Activated naive CD4-positive, alpha-beta T cell treated with anti-CD3 and anti-CD28 coated beads, Interleukin-2, amount 50 U/mL, for 24 hours (primary cell): ENCODE results near the gene SLC44A4.
A peak's percentile ranks its signal among the peaks of the same experiment; 100 is the strongest.
"Not testable (repeated sequence)": the region's sequence is repeated elsewhere in the genome, so short reads cannot be mapped to it uniquely, and the experiment has no call there.

Source experiments
- H3K27ac Mint-ChIP-seq: one replicate; pipeline ENCODE4 v1.8.0; 2021; ENCODE audit warnings: mild to moderate bottlenecking, mixed read lengths
- H3K27me3 Mint-ChIP-seq: one replicate; pipeline ENCODE4 v1.8.0; 2021; ENCODE audit warnings: mixed read lengths
- H3K36me3 Mint-ChIP-seq: one replicate; pipeline ENCODE4 v1.8.0; 2021; ENCODE audit warnings: mixed read lengths
- H3K4me1 Mint-ChIP-seq: one replicate; pipeline ENCODE4 v1.8.0; 2021; ENCODE audit warnings: mixed read lengths
- H3K4me3 Mint-ChIP-seq: one replicate; pipeline ENCODE4 v1.8.0; 2021; ENCODE audit warnings: mild to moderate bottlenecking, mixed read lengths
- H3K9me3 Mint-ChIP-seq: one replicate; pipeline ENCODE4 v1.8.0; 2021; ENCODE audit warnings: mixed read lengths

The SLC44A4 gene

DNA sequence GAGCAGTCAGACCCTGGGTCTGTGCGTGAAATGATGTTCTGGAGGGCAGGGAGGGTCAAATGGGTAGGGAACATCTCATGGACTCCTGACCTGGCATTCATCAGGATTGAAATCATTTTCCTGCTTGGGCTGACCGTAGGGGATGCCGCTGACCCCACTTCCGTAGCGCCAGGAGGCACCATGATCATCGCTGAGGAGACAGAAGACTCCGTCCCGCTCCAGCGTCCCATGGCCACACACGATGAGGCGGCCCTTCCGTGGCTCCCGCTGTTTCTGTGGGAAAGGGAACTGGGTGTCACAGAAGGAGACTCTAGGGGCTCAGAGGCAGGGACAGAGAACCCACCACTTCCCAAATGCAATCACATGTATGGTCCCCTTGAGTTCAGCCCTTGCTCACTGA, 18.4 kb downstream of the SLC44A4 start:
- Mint-ChIP-seq H3K27me3 (no peaks in the 10 kb centered on the region), H3K9me3 (no peaks in the 10 kb centered on the region), H3K4me3 (peak overlapping the region; percentile 44), H3K4me1 (peaks cover 21% of the 10 kb centered on the region), H3K27ac (no peak overlapping the region), H3K36me3 (peaks cover 2% of the 10 kb centered on the region)

- Mint-ChIP-seq H3K27me3 (no peaks in the 10 kb centered on the region), H3K9me3 (no peaks in the 10 kb centered on the region), H3K36me3 (peaks cover 2% of the 10 kb centered on the region), H3K4me3 (peak overlapping the region; percentile 44), H3K4me1 (peaks cover 21% of the 10 kb centered on the region), H3K27ac (no peak overlapping the region)
These were observed 18.9 kb downstream of the SLC44A4 start for GRCh38 chr6:31859923-31860322.

- H3K4me3 Mint-ChIP-seq, result no peak overlapping the region
- no peaks in the 10 kb centered on the region for H3K9me3 Mint-ChIP-seq
- peaks cover 2% of the 10 kb centered on the region for H3K36me3 Mint-ChIP-seq
- no peaks in the 10 kb centered on the region for H3K27me3 Mint-ChIP-seq
- H3K4me1 Mint-ChIP-seq, result peaks cover 14% of the 10 kb centered on the region
- H3K27ac Mint-ChIP-seq, result no peak overlapping the region
These were observed 20.1 kb downstream of the SLC44A4 start for GRCh38 chr6:31858707-31859106.

DNA sequence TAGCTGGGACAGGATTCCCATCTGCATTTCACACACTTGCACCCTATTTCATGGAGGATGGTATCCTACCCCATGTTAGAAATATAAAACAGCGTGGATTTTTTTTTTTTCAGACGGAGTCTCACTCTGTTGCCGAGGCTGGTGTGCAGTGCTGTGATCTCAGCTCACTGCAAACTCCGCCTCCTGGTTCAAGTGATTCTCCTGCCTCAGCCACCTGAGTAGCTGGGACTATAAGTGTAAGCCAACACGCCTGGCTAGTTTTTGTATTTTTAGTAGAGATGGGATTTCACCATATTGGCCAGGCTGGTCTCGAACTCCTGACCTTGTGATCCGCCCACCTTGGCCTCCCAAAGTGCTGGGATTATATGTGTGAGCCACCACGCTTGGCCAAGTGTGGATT, 21.0 kb downstream of the SLC44A4 start:
- H3K4me3 Mint-ChIP-seq, H3K27ac Mint-ChIP-seq, H3K36me3 Mint-ChIP-seq, H3K9me3 Mint-ChIP-seq, H3K27me3 Mint-ChIP-seq: not testable (repeated sequence)
- H3K4me1 Mint-ChIP-seq, result peaks cover 12% of the 10 kb centered on the region

DNA sequence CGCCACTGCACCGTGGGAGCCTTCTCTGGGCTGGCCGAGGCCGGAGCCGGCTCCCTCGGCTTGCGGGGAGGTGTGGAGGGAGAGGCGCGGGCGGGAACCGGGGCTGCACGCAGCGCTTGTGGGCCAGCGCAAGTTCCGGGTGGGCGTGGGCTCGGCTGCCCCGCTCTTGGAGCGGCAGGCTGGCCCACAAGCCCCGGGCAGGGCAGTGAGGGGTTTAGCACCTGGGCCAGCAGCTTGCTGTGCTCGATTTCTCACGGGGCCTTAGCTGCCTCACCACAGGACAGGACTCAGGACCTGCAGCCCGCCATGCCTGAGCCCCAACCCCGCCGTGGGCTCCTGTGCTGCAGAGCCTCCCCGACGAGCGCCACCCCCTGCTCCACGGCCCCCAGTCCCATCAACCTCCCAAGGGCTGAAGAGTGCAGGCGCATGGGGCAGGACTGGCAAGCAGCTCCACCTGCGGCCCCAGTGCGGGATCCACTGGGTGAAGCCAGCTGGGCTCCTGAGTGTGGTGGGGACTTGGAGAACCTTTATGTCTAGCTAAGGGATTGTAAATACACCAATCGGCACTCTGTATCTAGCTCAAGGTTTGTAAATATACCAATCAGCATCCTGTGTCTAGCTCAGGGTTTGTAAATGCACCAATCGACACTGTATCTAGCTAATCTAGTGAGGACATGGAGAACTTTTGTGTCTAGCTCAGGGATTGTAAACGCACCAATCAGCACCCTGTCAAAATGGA, 26.6 kb downstream of the SLC44A4 start:
- not testable (repeated sequence) for H3K36me3 Mint-ChIP-seq, H3K4me3 Mint-ChIP-seq, H3K27ac Mint-ChIP-seq, H3K4me1 Mint-ChIP-seq, H3K9me3 Mint-ChIP-seq, H3K27me3 Mint-ChIP-seq

DNA sequence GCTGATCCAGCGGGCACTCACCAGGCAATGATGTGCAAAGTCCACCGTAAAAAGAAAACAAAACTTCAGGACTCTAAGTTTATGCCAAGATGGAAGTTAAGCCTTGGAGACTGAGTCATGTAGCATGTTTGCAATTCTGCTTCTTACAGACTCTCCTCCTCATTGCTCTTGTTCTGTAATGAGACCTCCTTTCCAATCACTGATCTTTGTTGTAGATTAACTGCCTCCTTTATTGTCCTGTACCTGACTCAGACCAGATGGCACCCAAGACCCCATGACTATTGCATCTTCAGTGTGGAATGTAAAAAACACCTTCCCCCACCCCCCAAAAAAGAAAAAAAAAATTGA, 27.3 kb downstream of the SLC44A4 start:
- Mint-ChIP-seq H3K4me1 (no peaks in the 10 kb centered on the region), H3K36me3 (peaks cover 1% of the 10 kb centered on the region), H3K9me3 (no peaks in the 10 kb centered on the region), H3K27ac (no peak overlapping the region), H3K4me3 (no peak overlapping the region), H3K27me3 (no peaks in the 10 kb centered on the region)

DNA sequence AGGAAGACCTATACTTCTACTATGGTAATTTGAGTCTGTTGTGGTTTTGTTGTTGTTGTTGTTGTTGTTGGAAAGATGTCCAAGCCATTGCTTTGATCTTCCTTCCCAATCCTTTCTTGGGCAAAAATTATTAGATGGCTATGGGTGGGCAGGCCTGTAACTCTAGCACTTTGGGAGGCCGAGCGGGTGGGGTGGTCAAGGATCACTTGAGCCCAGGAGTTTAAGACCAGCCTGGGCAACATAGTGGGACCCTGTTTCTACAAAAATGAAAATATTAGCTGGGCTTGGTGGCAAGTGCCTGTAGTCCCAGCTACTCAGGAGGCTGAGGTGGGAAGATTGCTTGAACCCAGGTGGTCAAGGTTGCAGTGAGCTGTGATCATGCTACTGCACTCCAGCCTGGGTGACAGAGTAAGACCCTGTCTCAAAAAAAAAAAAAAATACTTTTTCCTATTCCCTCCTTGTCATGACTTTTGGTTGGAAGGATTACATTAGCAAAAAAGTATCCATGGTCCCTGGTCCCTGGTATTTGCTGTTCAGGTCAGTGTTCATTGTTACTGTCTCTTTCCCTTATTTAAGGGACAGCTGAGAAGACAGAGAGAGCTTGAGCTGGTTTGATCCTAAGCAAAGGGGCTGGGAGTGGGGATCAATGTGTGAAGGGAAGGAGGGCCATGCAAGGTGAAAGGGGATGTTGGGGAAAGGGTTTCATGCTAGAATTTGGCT, 27.9 kb downstream of the SLC44A4 start:
- no peak overlapping the region for H3K4me3 Mint-ChIP-seq
- H3K27ac Mint-ChIP-seq, result no peak overlapping the region
- no peaks in the 10 kb centered on the region for H3K9me3 Mint-ChIP-seq
- H3K36me3 Mint-ChIP-seq, result peaks cover 1% of the 10 kb centered on the region
- H3K4me1 Mint-ChIP-seq, result no peaks in the 10 kb centered on the region
- H3K27me3 Mint-ChIP-seq, result no peaks in the 10 kb centered on the region

- Mint-ChIP-seq H3K36me3 (no peaks in the 10 kb centered on the region), H3K4me3 (no peak overlapping the region), H3K9me3 (no peaks in the 10 kb centered on the region), H3K27ac (no peak overlapping the region), H3K27me3 (no peaks in the 10 kb centered on the region), H3K4me1 (no peaks in the 10 kb centered on the region)
These were observed 31.4 kb downstream of the SLC44A4 start for GRCh38 chr6:31847276-31847978.

DNA sequence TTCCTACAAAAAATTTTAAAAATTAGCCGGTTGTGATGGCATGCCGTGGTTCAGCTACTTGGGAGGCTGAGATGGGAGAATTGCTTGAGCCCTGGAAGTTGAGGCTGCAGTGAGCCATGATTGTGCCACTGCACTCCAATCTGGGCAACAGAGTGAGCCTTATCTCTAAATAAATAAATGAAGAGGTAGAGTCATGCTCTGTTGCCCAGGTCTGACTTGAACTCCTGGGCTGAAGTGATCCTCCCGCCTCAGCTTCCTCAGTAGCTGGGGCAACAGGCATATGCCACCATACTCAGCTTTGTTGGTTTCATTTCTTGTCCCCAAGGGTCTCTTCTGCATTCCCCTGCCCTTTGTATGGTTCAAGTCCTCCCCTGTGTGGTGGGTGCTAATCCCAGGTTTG, 34.3 kb downstream of the SLC44A4 start:
- Mint-ChIP-seq H3K4me1 (peaks cover 1% of the 10 kb centered on the region), H3K4me3 (no peak overlapping the region), H3K36me3 (no peaks in the 10 kb centered on the region), H3K27ac (no peak overlapping the region), H3K27me3 (no peaks in the 10 kb centered on the region), H3K9me3 (no peaks in the 10 kb centered on the region)

- Mint-ChIP-seq H3K4me3 (no peak overlapping the region), H3K4me1 (peaks cover 16% of the 10 kb centered on the region), H3K36me3 (peaks cover 12% of the 10 kb centered on the region), H3K27ac (peak overlapping the region; percentile 41), H3K27me3 (no peaks in the 10 kb centered on the region), H3K9me3 (no peaks in the 10 kb centered on the region)
These were observed 36.7 kb downstream of the SLC44A4 start for GRCh38 chr6:31842053-31842452.

- H3K36me3 Mint-ChIP-seq, result peaks cover 31% of the 10 kb centered on the region
- not testable (repeated sequence) for H3K9me3 Mint-ChIP-seq, H3K27me3 Mint-ChIP-seq, H3K27ac Mint-ChIP-seq
- peaks cover 23% of the 10 kb centered on the region for H3K4me1 Mint-ChIP-seq
- peak overlapping the region; percentile 76 for H3K4me3 Mint-ChIP-seq
These were observed 39.0 kb downstream of the SLC44A4 start for GRCh38 chr6:31839779-31840126.

DNA sequence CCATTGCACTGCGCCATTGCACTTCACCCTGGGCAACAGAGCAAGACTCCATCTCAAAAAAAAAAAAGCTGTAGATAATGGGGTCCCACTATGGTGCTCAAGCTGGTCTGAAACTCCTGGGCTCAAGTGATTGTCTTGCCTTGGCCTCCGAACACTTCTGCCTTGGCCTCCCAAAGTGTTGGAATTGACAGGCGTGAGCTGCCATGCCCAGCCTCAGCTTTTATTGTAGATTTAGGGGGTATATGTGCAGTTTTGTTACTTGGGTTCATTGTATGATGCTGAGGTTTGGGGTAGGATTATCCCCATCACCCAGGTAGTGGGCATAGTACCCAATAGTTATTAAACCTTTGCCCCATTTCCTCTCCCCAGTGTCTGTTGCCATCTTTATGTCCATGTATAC, 39.8 kb downstream of the SLC44A4 start:
- no peaks in the 10 kb centered on the region for H3K9me3 Mint-ChIP-seq

DNA sequence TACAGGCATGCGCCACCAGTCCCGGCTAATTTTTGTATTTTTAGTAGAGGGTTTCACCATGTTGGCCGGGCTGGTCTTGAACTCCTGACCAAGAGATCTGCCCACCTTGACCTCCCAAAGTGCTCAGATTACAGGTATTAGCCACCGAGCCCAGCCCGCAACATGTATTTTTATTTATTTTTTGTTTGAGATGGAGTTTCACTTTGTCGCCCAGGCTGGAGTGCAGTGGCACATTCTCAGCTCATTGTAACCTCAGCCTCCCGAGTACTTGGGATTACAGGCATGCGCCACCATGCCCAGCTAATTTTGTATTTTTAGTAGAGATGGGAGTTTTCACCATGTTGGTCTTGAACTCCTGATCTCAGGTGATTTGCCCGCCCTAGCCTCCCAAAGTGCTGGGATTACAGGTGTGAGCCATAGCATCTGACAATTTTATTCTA, 40.7 kb downstream of the SLC44A4 start:
- H3K4me3 Mint-ChIP-seq, result peak overlapping the region; percentile 100
- not testable (repeated sequence) for H3K27ac Mint-ChIP-seq
- peaks cover 31% of the 10 kb centered on the region for H3K36me3 Mint-ChIP-seq

More for the DNA sequence above, 39.8 kb downstream of the SLC44A4 start:
- Mint-ChIP-seq H3K27me3 (no peaks in the 10 kb centered on the region), H3K4me3 (peak overlapping the region; percentile 76), H3K36me3 (peaks cover 31% of the 10 kb centered on the region), H3K4me1 (peaks cover 25% of the 10 kb centered on the region), H3K27ac (peak overlapping the region; percentile 70)

DNA sequence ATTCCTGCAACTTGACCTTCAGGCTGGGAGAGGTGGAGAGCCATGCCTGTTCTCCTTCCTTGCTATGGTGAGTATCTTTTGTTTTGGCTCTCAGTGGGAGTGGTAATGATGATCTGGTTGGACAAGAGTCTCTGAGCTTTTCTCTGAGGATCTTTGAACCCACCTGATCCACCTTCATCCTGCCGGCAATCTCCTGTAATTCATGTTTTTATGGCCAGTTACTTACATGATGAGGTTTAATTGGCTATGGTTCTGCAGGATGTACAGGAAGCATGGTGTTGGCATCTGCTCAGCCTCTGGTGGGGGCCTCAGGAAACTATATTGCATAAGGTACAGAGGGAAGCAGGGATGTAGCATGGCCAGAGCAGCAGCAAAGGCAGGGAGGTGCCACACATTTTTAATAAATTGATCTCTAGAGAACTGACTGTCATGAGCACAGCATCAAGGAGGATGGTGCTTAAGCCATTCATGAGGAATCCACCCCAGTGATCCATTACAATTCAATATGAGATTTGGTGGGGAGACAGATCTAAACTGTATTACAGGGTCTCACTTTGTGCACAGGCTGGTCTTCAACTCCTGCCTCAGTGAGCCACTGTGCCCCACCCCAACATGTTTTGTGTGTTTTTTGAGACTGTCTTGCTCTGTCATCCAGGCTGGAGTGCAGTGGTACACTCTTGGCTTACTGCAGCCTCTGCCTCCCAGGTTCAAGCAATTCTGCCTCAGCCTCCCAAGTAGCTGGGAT, 41.3 kb downstream of the SLC44A4 start:
- Mint-ChIP-seq H3K36me3 (peaks cover 31% of the 10 kb centered on the region), H3K27ac (peak overlapping the region; percentile 100), H3K27me3 (no peaks in the 10 kb centered on the region), H3K4me3 (peak overlapping the region; percentile 100), H3K4me1 (peaks cover 25% of the 10 kb centered on the region), H3K9me3 (no peaks in the 10 kb centered on the region)

More for the DNA sequence above, 40.7 kb downstream of the SLC44A4 start:
- not testable (repeated sequence) for H3K9me3 Mint-ChIP-seq, H3K27me3 Mint-ChIP-seq
- H3K4me1 Mint-ChIP-seq, result peaks cover 25% of the 10 kb centered on the region

DNA sequence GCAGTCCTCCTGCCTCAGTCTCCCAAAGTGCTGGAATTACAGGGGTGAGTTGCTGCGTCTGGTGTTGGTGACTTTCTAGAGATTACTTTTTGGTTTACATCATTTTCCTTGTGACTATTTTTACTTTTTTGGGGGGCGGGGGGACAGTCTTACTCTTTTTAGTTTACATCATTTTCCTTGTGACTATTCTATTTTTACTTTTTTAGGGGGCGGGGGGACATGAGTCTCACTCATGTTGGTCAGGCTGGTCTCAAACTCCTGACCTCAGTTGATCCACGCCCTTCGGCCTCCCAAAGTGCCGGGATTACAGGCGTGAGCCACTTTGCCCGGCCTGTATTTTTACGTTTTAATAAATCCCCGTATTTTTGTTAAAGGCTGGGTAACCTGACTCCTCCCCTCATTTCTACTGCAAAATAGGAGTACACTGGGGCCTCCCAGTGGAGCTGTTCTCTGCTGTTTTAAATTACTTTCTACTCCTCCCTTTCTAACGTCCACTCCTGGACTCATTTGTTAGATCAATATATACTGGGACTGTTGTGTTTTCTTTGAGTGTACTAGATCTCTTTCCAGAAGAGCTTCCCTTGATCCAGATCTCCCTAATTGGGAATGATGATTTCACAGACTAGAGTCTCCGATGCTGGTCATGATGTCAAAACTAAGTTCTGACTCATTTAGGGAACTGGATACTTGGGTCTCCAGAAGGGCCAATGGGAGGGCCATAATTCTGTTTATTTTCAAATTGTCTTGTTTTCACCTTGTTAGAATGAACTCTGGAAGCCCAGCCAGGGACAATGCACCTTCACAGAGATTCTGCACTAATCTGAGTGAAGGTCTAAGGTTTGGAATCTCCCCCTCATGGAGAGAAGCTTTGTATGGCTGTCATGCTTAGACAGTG, 42.1 kb downstream of the SLC44A4 start:
- no peaks in the 10 kb centered on the region for H3K9me3 Mint-ChIP-seq
- no peaks in the 10 kb centered on the region for H3K27me3 Mint-ChIP-seq
- peak overlapping the region; percentile 100 for H3K27ac Mint-ChIP-seq
- H3K4me3 Mint-ChIP-seq, result peak overlapping the region; percentile 100
- peaks cover 31% of the 10 kb centered on the region for H3K36me3 Mint-ChIP-seq
- peaks cover 25% of the 10 kb centered on the region for H3K4me1 Mint-ChIP-seq
